IMR-90 (cell line): ENCODE results near the gene NOTCH3. TPM values are rescaled to one million over a fixed set of nuclear protein-coding genes. Genes with fewer than 3 reads are reported as not detected.
A peak's percentile ranks its signal among the peaks of the same experiment; 100 is the strongest.

Source experiments
- ATAC-seq: fragments of 200-7000 bp; cut with Tn5 transposase; 2 replicates; pipeline ENCODE4 v1.9.1; 2020; ENCODE audit warnings: low read depth, mild to moderate bottlenecking, moderate library complexity
- BruUV-seq: library from RNA; stranded (reverse); fragments of 400-500 nt; replicated peaks from 2 replicates; lab custom pipeline; 2021; lab: Mats Ljungman, UMichigan
- CTCF ChIA-PET: fragments of 300-600 bp; formaldehyde crosslinking; extraction: SDS; loops from one replicate; lab custom pipeline; 2021; ENCODE audit warnings: antibody characterized with exemption; lab: Yijun Ruan, JAX
- POLR2A ChIA-PET: fragments of 300-600 bp; sonication (Branson Sonifier 250); formaldehyde crosslinking; loops from one replicate; lab custom pipeline; 2022; ENCODE audit warnings: antibody characterized with exemption; ENCODE audit not compliant: unreplicated experiment; lab: Charles Lee
- DNase-seq: peaks from one replicate; pipeline ENCODE4 v3.0.0; 2013
- H2AFZ ChIP-seq: replicated peaks from 2 replicates; pipeline ENCODE3; 2013; ENCODE audit warnings: low read length, mild to moderate bottlenecking; ENCODE audit not compliant: poor library complexity
- H2AK5ac ChIP-seq: 2 replicates; pipeline ENCODE4 v1.6.1; 2013; ENCODE audit warnings: low read depth, low read length, inconsistent platforms
- H2AK9ac ChIP-seq: replicated peaks from 2 replicates; pipeline ENCODE3; 2013; ENCODE audit warnings: mild to moderate bottlenecking, low read depth, low read length, moderate library complexity; ENCODE audit not compliant: poor library complexity
- H2BK120ac ChIP-seq: 2 replicates; pipeline ENCODE4 v1.6.1; 2013; ENCODE audit warnings: low read depth, low read length, inconsistent platforms
- H2BK15ac ChIP-seq: 3 replicates; pipeline ENCODE4 v1.6.1; 2013; ENCODE audit warnings: low read depth, low read length, inconsistent platforms
- H2BK20ac ChIP-seq: 2 replicates; pipeline ENCODE4 v1.6.1; 2013; ENCODE audit warnings: low read depth, mild to moderate bottlenecking, inconsistent platforms, low read length, moderate library complexity
- H2BK5ac ChIP-seq: 2 replicates; pipeline ENCODE4 v1.6.1; 2013; ENCODE audit warnings: mild to moderate bottlenecking, low read depth, low read length, inconsistent platforms; ENCODE audit not compliant: poor library complexity, severe bottlenecking
- H3K14ac ChIP-seq: replicated peaks from 2 replicates; pipeline ENCODE4 v1.6.1; 2013; ENCODE audit warnings: low read depth, low read length, inconsistent platforms
- H3K18ac ChIP-seq: 2 replicates; pipeline ENCODE4 v1.6.1; 2013; ENCODE audit warnings: low read depth, low read length, control low read depth
- H3K23ac ChIP-seq: 2 replicates; pipeline ENCODE4 v1.6.1; 2013; ENCODE audit warnings: low read depth, low read length, inconsistent platforms
- H3K27ac ChIP-seq: 2 replicates; pipeline ENCODE4 v1.5.1; 2013; ENCODE audit warnings: mild to moderate bottlenecking, control low read depth, low read length; ENCODE audit not compliant: insufficient read depth
- H3K27me3 ChIP-seq: 2 replicates; pipeline ENCODE4 v1.6.1; 2013; ENCODE audit warnings: low read length; ENCODE audit not compliant: control insufficient read depth, insufficient read depth
- H3K36me3 ChIP-seq: 2 replicates; pipeline ENCODE4 v1.6.1; 2013; ENCODE audit warnings: low read length, mixed read lengths; ENCODE audit not compliant: control insufficient read depth, insufficient read depth
- H3K4ac ChIP-seq: 2 replicates; pipeline ENCODE4 v1.6.1; 2013; ENCODE audit warnings: low read depth, low read length, inconsistent platforms
- H3K4me1 ChIP-seq: 2 replicates; pipeline ENCODE4 v1.6.1; 2013; ENCODE audit warnings: low read length, mixed read lengths; ENCODE audit not compliant: control insufficient read depth, insufficient read depth
- H3K4me2 ChIP-seq: 2 replicates; pipeline ENCODE4 v1.6.1; 2013; ENCODE audit warnings: low read depth, mild to moderate bottlenecking, control low read depth, low read length, moderate library complexity
- H3K4me3 ChIP-seq: 2 replicates; pipeline ENCODE4 v1.5.1; 2013; ENCODE audit warnings: low read depth, mild to moderate bottlenecking, control low read depth, low read length, moderate library complexity; ENCODE audit not compliant: insufficient read depth
- H3K56ac ChIP-seq: 2 replicates; pipeline ENCODE4 v1.6.1; 2013; ENCODE audit warnings: low read length, inconsistent platforms; ENCODE audit not compliant: insufficient read depth; ENCODE audit errors: extremely low read depth
- H3K79me1 ChIP-seq, 2 experiments: 2 replicates each; pipeline ENCODE4 v1.6.1; 2013; ENCODE audit warnings: low read length in 2 of 2, inconsistent platforms in 1 of 2, low read depth in 1 of 2
- H3K9ac ChIP-seq: 2 replicates; pipeline ENCODE4 v1.6.1; 2013; ENCODE audit warnings: low read depth, low read length, control low read depth
- H3K9me1 ChIP-seq: 2 replicates; pipeline ENCODE4 v1.6.1; 2013; ENCODE audit warnings: low read length, inconsistent platforms; ENCODE audit not compliant: insufficient read depth
- H3K9me3 ChIP-seq: 2 replicates; pipeline ENCODE4 v1.6.1; 2013; ENCODE audit warnings: low read length; ENCODE audit not compliant: control insufficient read depth, insufficient read depth
- H4K20me1 ChIP-seq: 2 replicates; pipeline ENCODE4 v1.6.1; 2013; ENCODE audit warnings: low read length, inconsistent platforms; ENCODE audit not compliant: insufficient read depth
- H4K5ac ChIP-seq: 2 replicates; pipeline ENCODE4 v1.6.1; 2013; ENCODE audit warnings: mild to moderate bottlenecking, low read depth, low read length, control low read depth
- H4K8ac ChIP-seq, 2 experiments: 2 replicates each; pipeline ENCODE4 v1.6.1; 2013; ENCODE audit warnings: low read depth in 2 of 2, low read length in 2 of 2, control low read depth in 1 of 2, inconsistent platforms in 1 of 2
- H4K91ac ChIP-seq: 2 replicates; pipeline ENCODE4 v1.6.1; 2013; ENCODE audit warnings: low read depth, low read length, inconsistent platforms; ENCODE audit not compliant: insufficient read depth
- CTCF ChIP-seq: conservative IDR thresholded peaks from 2 replicates; pipeline ENCODE4 v1.5.1; 2012; ENCODE audit warnings: mild to moderate bottlenecking, low read depth, low read length, improper control_type of control experiment
- USF2 ChIP-seq: fragments of 150-350 bp; IDR thresholded peaks from 2 replicates; pipeline ENCODE4 v1.6.1; 2017; ENCODE audit warnings: mild to moderate bottlenecking, antibody characterized with exemption, low read length, low read depth
- WGBS, 2 experiments: methylation state at CpG; one replicate each; pipeline versions ENCODE4 v1.1.5 to v1.1.7; 2013; ENCODE audit warnings: missing lambda C conversion rate in 2 of 2; ENCODE audit not compliant: insufficient read length in 1 of 2; ENCODE audit errors: extremely low coverage in 2 of 2; 5-methylcytosine and 5-hydroxymethylcytosine counted together
- dilution Hi-C: fragments of 300-500 bp; cut with HindIII; formaldehyde crosslinking; loops from one replicate; pipeline ENCODE4 v1.14.3; 2018; ENCODE audit warnings: low sequenced_read_pairs; ENCODE audit not compliant: unreplicated experiment
- in situ Hi-C: fragments of 300-500 bp; cut with MboI; formaldehyde crosslinking; loops from 3 replicates; pipeline ENCODE4 v1.14.3; 2019; ENCODE audit warnings: low sequenced_read_pairs, inconsistent platforms, mixed read lengths
- intact Hi-C: fragments of 100-400 bp; cut with micrococcal nuclease; formaldehyde crosslinking; loops from 2 replicates; pipeline ENCODE4 v1.10.0; 2022
- polyA plus RNA-seq, 3 experiments: library from polyadenylated mRNA; depleted of rRNA; stranded (reverse); fragments of >200 nt; gene quantifications; 2 replicates each; pipeline ENCODE4 v1.2.3, GENCODE V29; 2012; ENCODE audit warnings: low replicate concordance in 1 of 3
- total RNA-seq: library from RNA; depleted of rRNA; stranded (reverse); fragments of >200 nt; gene quantifications from 2 replicates; pipeline ENCODE4 v1.2.3, GENCODE V29; 2012

NOTCH3 gene
- total and polyA plus RNA-seq, 2 of the 4 experiments (the other 2 are of a cell fraction) = 5.9 to 25.1 TPM

- Histone ChIP-seq H2AK5ac (no peak overlapping the region), H4K8ac (no peak overlapping the region), H4K91ac (no peak overlapping the region), H3K79me1 (peaks cover 5 to 9% of the 10 kb centered on the region in 2 experiments; a peak in 1 of 4 replicates), H2BK120ac (no peak overlapping the region), H3K4me1 (peaks cover 2% of the 10 kb centered on the region; the same call in 1 of the 2 replicates), H3K4me2 (no peak overlapping the region), H3K14ac (no peak overlapping the region), H3K4ac (no peak overlapping the region), H4K20me1 (peaks cover 4% of the 10 kb centered on the region), H2AFZ (no peak overlapping the region), H3K27me3 (no peaks in the 10 kb centered on the region), H3K9me3 (no peaks in the 10 kb centered on the region), H3K18ac (no peak overlapping the region), H2BK5ac (no peak overlapping the region), H3K9me1 (no peaks in the 10 kb centered on the region), H3K27ac (no peak overlapping the region), H3K36me3 (peaks cover 43% of the 10 kb centered on the region), H3K4me3 (no peak overlapping the region), H3K56ac (no peak overlapping the region), H2BK20ac (no peak overlapping the region), H3K9ac (no peak overlapping the region), H3K23ac (no peak overlapping the region), H4K5ac (no peak overlapping the region), H2BK15ac (no peak overlapping the region), H2AK9ac (no peak overlapping the region)
- DNase-seq = no peak
- BruUV-seq = no TSS peak
- intact Hi-C loops (loop anchor here (10.0 kb wide), 1 partner anchor 241 kb away; the partner anchor contains the start of gene AKAP8L), in situ Hi-C loops (no loop called here), dilution Hi-C loops (no loop called here)
- no peak for ATAC-seq
- POLR2A ChIA-PET = no interaction called here
- CTCF ChIA-PET = interaction anchor here (1.4 kb wide), 1 partner anchor 82 kb away, joined by 5 read pairs; no protein-coding TSS in a partner anchor
- TF ChIP-seq USF2 = no peak
- TF ChIP-seq CTCF = peak; percentile 23; the same call in 1 of the 2 replicates
- 95% methylated on average over 19 of the region's 37 CpGs; no CpG with 5 or more reads in 1 of the 2 experiments for WGBS, 2 experiments
These were observed 26.9 kb downstream of the NOTCH3 start for GRCh38 chr19:15173746-15174404.
